Adipose tissue (tissue), 3 donors: ENCODE results near the gene CRTC3. TPM values are rescaled to one million over a fixed set of nuclear protein-coding genes. Genes with fewer than 3 reads are reported as not detected.
"Not testable (repeated sequence)": the region's sequence is repeated elsewhere in the genome, so short reads cannot be mapped to it uniquely, and the experiment has no call there.

ENCODE experiments used
- H3K27ac ChIP-seq: one replicate; pipeline ENCODE4 v1.5.1; 2013; ENCODE audit warnings: low read depth, low read length
- WGBS, 3 donors: extraction: QIAGEN DNeasy Blood & Tissue Kit; methylation state at CpG; one replicate each; pipeline ENCODE4 v1.1.7; 2013; 5-methylcytosine and 5-hydroxymethylcytosine counted together
- polyA plus RNA-seq, 3 donors: library from polyadenylated mRNA; stranded (reverse); fragments of 200-250 nt; gene quantifications; one replicate each; pipeline ENCODE4 v1.2.3, GENCODE V29; 2013
- donor health status: healthy with polysubstance abuse.
- donor health status: Bipolar disorder and iron deficiency.
- donor health status: healthy.

The CRTC3 gene
- polyA plus RNA-seq, 3 donors: 6.4 to 24.0 (median 15.4) TPM

GRCh38 chr15:90674476-90674875 lies 144.8 kb downstream of the CRTC3 start:
- 84 to 93% (median 88%) methylated on average over 3 of the region's 3 CpGs for WGBS, 3 donors
- H3K27ac ChIP-seq: no peak overlapping the region

- WGBS, 3 donors: 85 to 92% (median 88%) methylated on average over 5 of the region's 5 CpGs
- no peak overlapping the region for H3K27ac ChIP-seq
These were observed 145.7 kb downstream of the CRTC3 start for GRCh38 chr15:90675464-90675863.

- H3K27ac ChIP-seq: no peak overlapping the region
- WGBS, 3 donors: 79 to 86% (median 80%) methylated on average over 11 to 12 of the region's 12 CpGs
These were observed 148.4 kb downstream of the CRTC3 start for GRCh38 chr15:90677807-90678790.

- H3K27ac ChIP-seq: no peak overlapping the region
- 66 to 80% (median 75%) methylated on average over 3 of the region's 3 CpGs for WGBS, 3 donors
These were observed 150.2 kb downstream of the CRTC3 start for GRCh38 chr15:90679959-90680358.

DNA sequence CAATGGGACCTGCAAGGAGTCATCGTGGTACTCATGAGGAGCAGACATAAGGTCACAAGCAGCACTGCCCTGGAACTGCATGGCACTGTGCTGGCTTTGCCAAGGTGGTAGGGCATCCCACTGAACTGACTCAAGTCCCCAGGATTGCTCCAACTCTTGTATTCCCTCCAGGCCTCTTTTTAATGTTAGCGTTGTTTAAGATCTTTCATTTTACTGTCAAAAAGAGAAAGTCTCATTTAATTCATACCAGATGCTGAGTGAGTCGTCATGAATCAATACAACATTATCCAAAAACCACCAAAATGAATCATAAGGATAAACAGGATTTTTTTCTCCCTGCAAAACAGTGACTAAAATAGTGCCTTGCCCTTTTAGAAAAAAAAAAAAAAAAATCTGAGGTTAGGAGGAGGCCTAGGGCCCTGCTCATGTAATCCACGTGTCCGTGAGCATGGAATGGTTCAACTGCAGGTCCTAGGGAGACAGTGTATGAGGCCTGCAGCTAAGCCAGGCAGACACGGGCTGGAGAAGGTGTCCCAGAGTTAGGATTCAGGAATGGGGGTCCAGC lies 150.7 kb downstream of the CRTC3 start:
- peak overlapping the region; percentile 26 for H3K27ac ChIP-seq
- WGBS, 3 donors: 61 to 75% (median 70%) methylated on average over 6 of the region's 6 CpGs

DNA sequence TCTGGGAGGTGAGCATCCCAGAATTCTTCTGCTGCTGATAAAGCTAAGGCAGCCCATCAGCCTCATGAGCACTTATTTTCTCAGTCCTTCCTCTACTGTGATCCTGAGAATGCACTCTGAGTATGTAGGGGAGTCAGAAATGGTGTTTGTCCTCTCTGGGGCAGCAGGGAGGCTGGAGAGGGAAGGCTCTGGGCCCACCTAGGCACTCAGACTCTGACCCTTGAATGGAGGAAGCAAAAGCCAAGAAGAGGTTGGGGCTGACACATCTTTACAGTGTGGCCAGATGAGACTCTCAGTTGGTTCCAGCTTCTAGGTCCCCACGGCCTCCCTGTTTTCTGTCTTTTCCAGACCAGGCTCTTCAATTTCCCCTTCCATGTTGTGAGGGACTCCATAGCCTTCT lies 151.3 kb downstream of the CRTC3 start:
- WGBS, 3 donors: 85 to 97% (median 88%) methylated on average over 1 of the region's 1 CpG
- H3K27ac ChIP-seq: peak overlapping the region; percentile 65

- H3K27ac ChIP-seq: peak overlapping the region; percentile 65
- 84 to 90% (median 87%) methylated on average over 9 of the region's 9 CpGs for WGBS, 3 donors
These were observed 151.8 kb downstream of the CRTC3 start for GRCh38 chr15:90681480-90681879.

DNA sequence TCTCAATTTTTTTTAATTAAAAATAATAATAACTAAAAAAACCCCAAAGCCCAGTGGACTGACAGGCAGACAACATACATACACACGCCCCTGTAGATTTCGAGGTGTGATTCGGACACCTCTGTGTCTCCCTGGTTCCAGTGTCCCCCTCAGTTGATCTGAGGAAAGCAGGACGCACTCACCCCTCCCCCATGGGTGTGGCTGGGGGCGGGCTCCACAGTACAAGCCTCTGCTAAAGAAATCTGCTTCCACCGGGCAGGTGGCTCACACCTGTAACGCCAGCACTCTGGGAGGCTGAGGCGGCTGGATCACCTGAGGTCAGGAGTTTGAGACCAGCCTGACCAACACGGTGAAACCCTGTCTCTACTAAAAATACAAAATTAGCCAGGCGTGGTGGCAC lies 153.6 kb downstream of the CRTC3 start:
- no peak overlapping the region for H3K27ac ChIP-seq
- 81 to 91% (median 88%) methylated on average over 10 of the region's 10 CpGs for WGBS, 3 donors

DNA sequence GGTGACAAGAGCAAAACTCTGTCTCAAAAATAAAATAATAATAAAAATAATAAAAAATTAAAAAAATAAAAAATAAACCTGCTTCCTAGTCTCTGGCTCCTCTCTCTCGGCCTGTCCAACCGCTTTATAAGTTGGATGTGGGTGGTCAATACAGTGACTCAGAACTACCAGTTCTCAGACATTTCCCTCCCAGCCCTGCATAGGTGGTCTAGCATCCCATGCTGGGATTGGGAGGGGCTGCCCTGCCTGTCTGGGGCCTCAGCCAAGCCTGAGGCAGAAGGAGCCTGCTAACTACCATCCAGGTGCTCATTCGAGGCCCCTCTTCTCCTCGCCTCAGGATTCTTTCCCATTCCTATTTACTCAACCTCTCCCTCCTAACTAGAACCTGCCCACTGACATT lies 154.2 kb downstream of the CRTC3 start:
- 92 to 97% (median 96%) methylated on average over 4 of the region's 4 CpGs for WGBS, 3 donors

GRCh38 chr15:90684281-90684680 lies 154.6 kb downstream of the CRTC3 start:
- 73 to 86% (median 86%) methylated on average over 5 of the region's 5 CpGs for WGBS, 3 donors
- H3K27ac ChIP-seq: no peak overlapping the region

More for the DNA sequence above, 154.2 kb downstream of the CRTC3 start:
- H3K27ac ChIP-seq: no peak overlapping the region

- WGBS, 3 donors: 77 to 79% (median 77%) methylated on average over 11 of the region's 11 CpGs
- H3K27ac ChIP-seq: no peak overlapping the region
These were observed 156.1 kb downstream of the CRTC3 start for GRCh38 chr15:90685591-90686434.

- H3K27ac ChIP-seq: no peak overlapping the region
- 60 to 87% (median 65%) methylated on average over 3 of the region's 3 CpGs for WGBS, 3 donors
These were observed 156.9 kb downstream of the CRTC3 start for GRCh38 chr15:90686435-90687218.

- H3K27ac ChIP-seq: not testable (repeated sequence)
- 80 to 88% (median 80%) methylated on average over 6 of the region's 6 CpGs for WGBS, 3 donors
These were observed 159.7 kb downstream of the CRTC3 start for GRCh38 chr15:90689326-90689961.

- 46 to 67% (median 57%) methylated on average over 2 of the region's 2 CpGs for WGBS, 3 donors
- H3K27ac ChIP-seq: no peak overlapping the region
These were observed 160.9 kb downstream of the CRTC3 start for GRCh38 chr15:90690585-90690984.

- WGBS, 3 donors: 85 to 92% (median 89%) methylated on average over 4 of the region's 4 CpGs
- H3K27ac ChIP-seq: no peak overlapping the region
These were observed 161.6 kb downstream of the CRTC3 start for GRCh38 chr15:90691369-90691768.

DNA sequence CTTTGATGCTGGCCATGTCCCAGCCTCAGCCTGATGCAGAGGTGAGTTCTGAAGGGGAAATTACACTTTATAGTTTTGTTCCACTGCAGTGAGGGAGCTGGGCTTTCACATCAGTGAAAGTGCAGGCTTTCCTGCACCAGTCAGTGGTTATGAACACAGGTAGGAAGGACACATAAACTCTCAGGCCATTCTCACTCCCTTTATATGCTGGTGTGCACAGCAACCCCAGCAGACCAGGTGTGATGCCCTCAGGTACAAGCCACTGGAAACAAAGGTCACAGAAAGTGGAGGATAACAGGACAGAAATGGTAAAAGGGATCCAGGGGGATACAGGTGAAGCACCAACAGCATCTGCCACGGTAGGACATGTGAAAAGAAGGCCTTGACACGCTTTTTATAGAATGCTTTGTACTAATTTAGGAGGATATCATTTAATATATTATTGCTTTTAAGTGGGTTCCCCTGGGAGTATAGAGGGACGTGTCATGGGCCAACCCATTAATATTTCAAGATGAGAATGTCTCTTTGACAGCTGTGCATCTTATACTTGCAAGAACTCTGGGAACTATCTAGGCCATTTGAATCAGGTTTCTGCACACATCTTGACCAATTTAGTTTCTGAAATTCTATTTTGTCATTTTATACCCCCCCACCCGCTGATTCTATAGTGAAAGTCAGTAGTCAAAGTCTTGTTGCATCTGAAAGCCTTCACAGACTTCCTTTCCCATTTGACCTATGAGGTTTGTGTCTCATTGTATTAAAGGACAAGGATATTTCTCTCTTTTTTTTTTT lies 162.5 kb downstream of the CRTC3 start:
- 80 to 90% (median 87%) methylated on average over 4 of the region's 4 CpGs for WGBS, 3 donors
- no peak overlapping the region for H3K27ac ChIP-seq
